Ureter (tissue), 1 donor: ENCODE results near the gene CEMIP2. TPM values are rescaled to one million over a fixed set of nuclear protein-coding genes. Genes with fewer than 3 reads are reported as not detected.

Source experiments
- DNase-seq: peaks from one replicate; pipeline ENCODE4 v3.0.0-alpha.2; 2020; ENCODE audit warnings: low spot score
- total RNA-seq: library from RNA; stranded (reverse); gene quantifications from one replicate; pipeline ENCODE4 v1.2.4, GENCODE V29; 2023
- donor health status: DM: yes; HTN: yes; CAD: no.

The CEMIP2 gene
- total RNA-seq, 1 donor from 2014 or later = 162 TPM

- no peak for DNase-seq
Observed at GRCh38 chr9:71746023-71746757, 22.1 kb downstream of the CEMIP2 start.

- DNase-seq = no peak
Observed at GRCh38 chr9:71744754-71745521, 23.4 kb downstream of the CEMIP2 start.

- DNase-seq = no peak
Observed at GRCh38 chr9:71743882-71744281, 24.4 kb downstream of the CEMIP2 start.

DNA sequence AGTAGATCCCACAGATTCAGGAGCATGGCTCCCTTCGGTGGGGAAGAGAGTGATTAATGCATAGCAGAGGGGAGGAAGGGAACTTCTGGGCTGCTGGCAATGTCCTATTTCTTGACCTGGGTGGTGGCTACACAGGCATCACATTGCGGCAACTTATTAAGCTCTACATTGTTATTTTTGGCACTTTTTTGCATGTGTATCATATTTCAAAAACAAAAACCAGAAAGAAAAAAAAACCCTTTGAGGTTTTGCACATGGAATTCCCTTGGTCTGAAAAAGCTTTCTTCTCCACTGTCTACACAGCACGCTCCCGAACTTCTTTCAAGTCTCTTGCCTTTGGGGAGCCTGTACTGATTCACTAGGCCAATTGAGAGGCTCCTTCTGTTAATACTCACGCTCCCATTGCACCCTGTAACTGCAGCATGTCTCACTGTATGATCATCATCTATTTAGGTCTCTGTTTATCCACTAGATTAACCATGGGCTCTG is 25.1 kb downstream of the CEMIP2 start:
- no peak for DNase-seq

- DNase-seq = no peak
Observed at GRCh38 chr9:71742703-71743102, 25.6 kb downstream of the CEMIP2 start.

- DNase-seq = no peak
Observed at GRCh38 chr9:71741926-71742648, 26.2 kb downstream of the CEMIP2 start.

GRCh38 chr9:71740199-71740598 is 28.1 kb downstream of the CEMIP2 start:
- no peak for DNase-seq

GRCh38 chr9:71737455-71737854 is 30.9 kb downstream of the CEMIP2 start:
- no peak for DNase-seq

GRCh38 chr9:71736236-71736635 is 32.1 kb downstream of the CEMIP2 start:
- DNase-seq = no peak

- no peak for DNase-seq
Observed at GRCh38 chr9:71734950-71735349, 33.4 kb downstream of the CEMIP2 start.

GRCh38 chr9:71733176-71733575 is 35.1 kb downstream of the CEMIP2 start:
- DNase-seq = no peak

- no peak for DNase-seq
Observed at GRCh38 chr9:71729816-71730526, 38.3 kb downstream of the CEMIP2 start.

GRCh38 chr9:71726723-71727122 is 41.6 kb downstream of the CEMIP2 start:
- DNase-seq = no peak

GRCh38 chr9:71725590-71726338 is 42.5 kb downstream of the CEMIP2 start:
- DNase-seq = no peak

- DNase-seq = no peak
Observed at GRCh38 chr9:71721855-71722254, 46.5 kb downstream of the CEMIP2 start.

DNA sequence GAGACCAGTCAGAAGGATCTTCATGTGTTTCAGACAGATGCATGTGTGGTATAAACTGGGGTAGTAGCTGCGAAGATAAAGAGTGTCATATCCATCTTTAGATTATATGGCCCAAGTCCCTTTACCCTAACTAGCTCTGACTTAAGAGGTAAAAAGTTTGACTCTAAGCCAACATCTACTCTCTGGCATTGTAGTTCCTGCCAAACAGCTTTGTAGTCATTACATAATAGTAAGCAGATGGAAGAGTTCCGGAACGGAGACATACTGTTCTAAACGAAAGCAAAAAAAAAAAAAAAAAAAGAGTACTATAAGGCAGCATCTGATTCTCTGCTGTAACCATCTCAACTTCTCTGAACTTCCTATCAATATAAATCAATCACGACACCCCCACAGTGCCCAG is 48.8 kb downstream of the CEMIP2 start:
- DNase-seq = no peak

DNA sequence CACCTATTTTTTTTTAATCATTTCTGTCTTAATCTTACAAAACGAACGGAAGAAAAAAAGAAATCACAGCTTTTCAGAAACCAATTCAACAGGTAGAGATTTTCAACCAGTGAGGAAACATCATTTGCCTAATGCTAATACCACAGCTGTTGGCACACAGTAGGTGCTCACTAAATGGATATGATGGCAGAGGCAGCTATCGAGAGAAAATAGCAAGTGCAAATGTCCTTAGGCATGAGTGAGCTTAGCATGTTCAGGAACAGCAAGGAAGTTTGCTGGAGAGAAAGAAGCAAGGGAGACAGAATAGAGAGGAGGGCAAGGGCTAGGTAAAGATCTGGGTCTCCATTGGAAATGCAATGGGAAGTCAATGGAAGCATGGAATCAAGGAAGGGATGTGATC is 49.2 kb downstream of the CEMIP2 start:
- DNase-seq = no peak

- DNase-seq = no peak
Observed at GRCh38 chr9:71716138-71716909, 52.0 kb downstream of the CEMIP2 start.

DNA sequence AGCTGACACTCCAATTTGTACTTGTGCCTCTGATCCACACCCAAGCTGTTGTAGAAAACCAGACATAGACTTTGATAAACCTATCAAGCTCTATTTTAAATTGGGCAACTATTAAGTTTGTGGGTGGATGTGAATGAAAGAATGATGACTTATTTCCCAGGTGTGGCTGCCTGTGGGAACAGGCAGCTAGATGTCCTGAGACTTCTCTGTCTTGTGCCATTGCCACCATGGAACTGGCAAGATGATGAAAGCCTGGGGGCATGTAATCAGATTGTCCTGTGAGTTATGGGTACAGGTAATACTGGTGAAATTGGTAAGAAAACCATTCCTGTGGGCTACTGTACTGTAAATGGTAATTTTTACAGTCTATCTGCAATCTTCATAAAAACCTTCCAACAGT is 57.5 kb downstream of the CEMIP2 start:
- no peak for DNase-seq

- DNase-seq = no peak
Observed at GRCh38 chr9:71710201-71710600, 58.1 kb downstream of the CEMIP2 start.
